ENCODE measurements around the gene ADCK1.

DNA sequence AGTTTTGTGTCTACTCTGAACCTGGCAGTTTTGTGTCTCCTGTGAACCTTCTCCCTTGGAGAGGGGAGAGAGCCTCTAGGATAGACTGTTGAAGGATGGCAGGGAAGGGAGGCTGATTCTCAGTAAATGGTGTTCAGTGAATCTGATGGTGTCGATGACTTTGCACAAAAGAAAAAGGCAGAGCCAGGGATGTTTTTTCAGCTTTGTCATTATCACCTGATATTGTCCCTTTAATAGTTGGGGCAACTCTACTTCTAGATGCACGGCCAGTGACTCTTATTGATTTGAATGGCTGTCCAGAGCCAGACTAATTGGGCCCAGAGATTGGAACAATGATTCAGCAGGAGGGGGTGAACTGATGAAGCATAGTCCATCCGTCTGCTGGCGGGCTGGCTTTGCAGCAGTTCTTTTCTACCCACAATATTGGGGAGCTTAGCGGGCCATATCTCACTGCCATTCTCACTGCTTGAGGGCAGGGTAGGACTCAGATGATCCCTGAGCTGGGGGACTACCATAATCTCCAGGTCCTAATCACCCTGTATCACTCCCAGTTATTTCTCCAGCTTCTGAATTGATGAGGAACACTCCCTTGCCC lies 93.1 kb downstream of the ADCK1 start:
- TF ChIP-seq, protein P1, sequence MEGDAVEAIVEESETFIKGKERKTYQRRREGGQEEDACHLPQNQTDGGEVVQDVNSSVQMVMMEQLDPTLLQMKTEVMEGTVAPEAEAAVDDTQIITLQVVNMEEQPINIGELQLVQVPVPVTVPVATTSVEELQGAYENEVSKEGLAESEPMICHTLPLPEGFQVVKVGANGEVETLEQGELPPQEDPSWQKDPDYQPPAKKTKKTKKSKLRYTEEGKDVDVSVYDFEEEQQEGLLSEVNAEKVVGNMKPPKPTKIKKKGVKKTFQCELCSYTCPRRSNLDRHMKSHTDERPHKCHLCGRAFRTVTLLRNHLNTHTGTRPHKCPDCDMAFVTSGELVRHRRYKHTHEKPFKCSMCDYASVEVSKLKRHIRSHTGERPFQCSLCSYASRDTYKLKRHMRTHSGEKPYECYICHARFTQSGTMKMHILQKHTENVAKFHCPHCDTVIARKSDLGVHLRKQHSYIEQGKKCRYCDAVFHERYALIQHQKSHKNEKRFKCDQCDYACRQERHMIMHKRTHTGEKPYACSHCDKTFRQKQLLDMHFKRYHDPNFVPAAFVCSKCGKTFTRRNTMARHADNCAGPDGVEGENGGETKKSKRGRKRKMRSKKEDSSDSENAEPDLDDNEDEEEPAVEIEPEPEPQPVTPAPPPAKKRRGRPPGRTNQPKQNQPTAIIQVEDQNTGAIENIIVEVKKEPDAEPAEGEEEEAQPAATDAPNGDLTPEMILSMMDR (IDR thresholded peaks at IDR 0.05; ENCODE audit: poor library complexity, severe bottlenecking): no peak
- TF ChIP-seq EZH2 (IDR thresholded peaks at IDR 0.05; ENCODE audit: borderline replicate concordance, insufficient read depth, low read length, poor library complexity, severe bottlenecking): no peak
- no peak for TF ChIP-seq POLR2AphosphoS5 (IDR thresholded peaks at IDR 0.05)
- no peak for TF ChIP-seq MXI1 (conservative IDR thresholded peaks at IDR 0.05; ENCODE audit: poor library complexity, severe bottlenecking)

Measured in neural cell (in vitro differentiated cells).